HEK293 (cell line): Measurements from ENCODE around the gene LAMTOR4.

Experiments used
- BCL11B ChIP-seq: fragments of 450-650 bp; formaldehyde crosslinking; IDR thresholded peaks from 2 replicates; pipeline ENCODE4 v1.5.1; 2016; ENCODE audit warnings: low read depth, missing biosample characterization, missing genetic modification characterization
- HOXC10 ChIP-seq: sonication (generic); formaldehyde crosslinking; IDR thresholded peaks from 2 replicates; pipeline ENCODE4 v1.8.1; 2023; ENCODE audit warnings: mild to moderate bottlenecking, missing genetic modification reagents
- ZBTB21 ChIP-seq: fragments of 450-650 bp; formaldehyde crosslinking; IDR thresholded peaks from 2 replicates; pipeline ENCODE4 v1.5.1; 2017; ENCODE audit warnings: missing biosample characterization, missing genetic modification characterization
- ZFP69B ChIP-seq: fragments of 450-650 bp; formaldehyde crosslinking; IDR thresholded peaks from 2 replicates; pipeline ENCODE4 v1.5.1; 2016; ENCODE audit warnings: missing biosample characterization, missing genetic modification characterization
- ZNF112 ChIP-seq: fragments of 450-650 bp; formaldehyde crosslinking; IDR thresholded peaks from 2 replicates; pipeline ENCODE4 v1.5.0; 2017; ENCODE audit warnings: missing biosample characterization, missing genetic modification characterization
- ZNF157 ChIP-seq: fragments of 450-650 bp; formaldehyde crosslinking; IDR thresholded peaks from 2 replicates; pipeline ENCODE4 v1.5.1; 2016; ENCODE audit warnings: missing biosample characterization, missing genetic modification characterization
- ZNF169 ChIP-seq: fragments of 450-650 bp; formaldehyde crosslinking; IDR thresholded peaks from 2 replicates; pipeline ENCODE4 v1.5.1; 2016; ENCODE audit warnings: missing biosample characterization, missing genetic modification characterization
- ZNF184 ChIP-seq: fragments of 450-650 bp; IDR thresholded peaks from 2 replicates; pipeline ENCODE4 v1.5.1; 2018; ENCODE audit warnings: missing biosample characterization, mild to moderate bottlenecking, missing genetic modification characterization
- ZNF19 ChIP-seq: fragments of 450-650 bp; formaldehyde crosslinking; IDR thresholded peaks from 2 replicates; pipeline ENCODE4; 2016; ENCODE audit warnings: missing biosample characterization, missing genetic modification characterization, low read depth
- ZNF211 ChIP-seq: fragments of 450-650 bp; formaldehyde crosslinking; IDR thresholded peaks from 2 replicates; pipeline ENCODE4 v1.5.1; 2016; ENCODE audit warnings: low read depth, missing biosample characterization, missing genetic modification characterization
- ZNF214 ChIP-seq: fragments of 450-650 bp; formaldehyde crosslinking; IDR thresholded peaks from 2 replicates; pipeline ENCODE4 v1.5.1; 2017; ENCODE audit warnings: missing biosample characterization, mild to moderate bottlenecking, missing genetic modification characterization, borderline replicate concordance
- ZNF404 ChIP-seq: fragments of 450-650 bp; formaldehyde crosslinking; IDR thresholded peaks from 2 replicates; pipeline ENCODE4 v1.5.1; 2017; ENCODE audit warnings: missing biosample characterization, missing genetic modification characterization
- ZNF501 ChIP-seq: fragments of 450-650 bp; formaldehyde crosslinking; IDR thresholded peaks from 2 replicates; pipeline ENCODE4 v1.5.1; 2016; ENCODE audit warnings: missing biosample characterization, missing genetic modification characterization
- ZNF529 ChIP-seq: fragments of 450-650 bp; formaldehyde crosslinking; IDR thresholded peaks from 2 replicates; pipeline ENCODE4 v1.5.1; 2017; ENCODE audit warnings: missing genetic modification characterization, missing biosample characterization; ENCODE audit not compliant: insufficient replicate concordance
- ZNF530 ChIP-seq: fragments of 450-650 bp; formaldehyde crosslinking; IDR thresholded peaks from 2 replicates; pipeline ENCODE4 v1.5.1; 2016; ENCODE audit warnings: low read depth, missing biosample characterization, missing genetic modification characterization
- ZNF571 ChIP-seq: fragments of 450-650 bp; formaldehyde crosslinking; IDR thresholded peaks from 2 replicates; pipeline ENCODE4 v1.5.0; 2017; ENCODE audit warnings: missing biosample characterization, missing genetic modification characterization
- ZNF600 ChIP-seq: fragments of 450-650 bp; formaldehyde crosslinking; IDR thresholded peaks from 2 replicates; pipeline ENCODE4 v1.5.1; 2016; ENCODE audit warnings: missing biosample characterization, missing genetic modification characterization
- ZNF621 ChIP-seq: fragments of 450-650 bp; formaldehyde crosslinking; IDR thresholded peaks from 2 replicates; pipeline ENCODE4 v1.5.1; 2017; ENCODE audit warnings: missing biosample characterization, missing genetic modification characterization
- ZNF624 ChIP-seq: fragments of 450-650 bp; formaldehyde crosslinking; IDR thresholded peaks from 2 replicates; pipeline ENCODE4 v1.5.1; 2017; ENCODE audit warnings: missing biosample characterization, missing genetic modification characterization
- ZNF777 ChIP-seq: fragments of 450-650 bp; formaldehyde crosslinking; IDR thresholded peaks from 2 replicates; pipeline ENCODE4 v1.5.1; 2017; ENCODE audit warnings: missing biosample characterization, missing genetic modification characterization, borderline replicate concordance
- ZNF785 ChIP-seq: fragments of 450-650 bp; formaldehyde crosslinking; IDR thresholded peaks from 2 replicates; pipeline ENCODE4 v1.5.1; 2016; ENCODE audit warnings: missing biosample characterization, missing genetic modification characterization
- ZNF837 ChIP-seq: fragments of 450-650 bp; formaldehyde crosslinking; IDR thresholded peaks from 2 replicates; pipeline ENCODE4 v1.5.1; 2016; ENCODE audit warnings: missing biosample characterization, missing genetic modification characterization
- ZSCAN16 ChIP-seq: fragments of 450-650 bp; formaldehyde crosslinking; IDR thresholded peaks from 2 replicates; pipeline ENCODE4 v1.5.1; 2016; ENCODE audit warnings: missing biosample characterization, missing genetic modification characterization
- ZSCAN30 ChIP-seq: fragments of 450-650 bp; IDR thresholded peaks from 2 replicates; pipeline ENCODE4 v1.5.1; 2018; ENCODE audit warnings: missing biosample characterization, mild to moderate bottlenecking, missing genetic modification characterization, moderate library complexity
- TF ChIP-seq, protein P1 (sequence below): fragments of 450-650 bp; formaldehyde crosslinking; IDR thresholded peaks from 2 replicates; pipeline ENCODE4 v1.5.0; 2017; ENCODE audit warnings: missing biosample characterization, missing genetic modification characterization, borderline replicate concordance
- TF ChIP-seq, protein P2 (sequence below): fragments of 450-650 bp; formaldehyde crosslinking; IDR thresholded peaks from 2 replicates; pipeline ENCODE4 v1.5.1; 2016; ENCODE audit warnings: missing biosample characterization, missing genetic modification characterization
- TF ChIP-seq, protein P3 (sequence below): fragments of 450-650 bp; formaldehyde crosslinking; IDR thresholded peaks from 2 replicates; pipeline ENCODE4 v1.5.1; 2017; ENCODE audit warnings: missing biosample characterization, missing genetic modification characterization
- TF ChIP-seq, protein P4 (sequence below): fragments of 450-650 bp; formaldehyde crosslinking; IDR thresholded peaks from 2 replicates; pipeline ENCODE4 v1.5.1; 2016; ENCODE audit warnings: missing biosample characterization, missing genetic modification characterization
- TF ChIP-seq, protein P5 (sequence below): fragments of 450-650 bp; formaldehyde crosslinking; IDR thresholded peaks from 2 replicates; pipeline ENCODE4 v1.5.1; 2016; ENCODE audit warnings: missing biosample characterization, missing genetic modification characterization

LAMTOR4 gene

DNA sequence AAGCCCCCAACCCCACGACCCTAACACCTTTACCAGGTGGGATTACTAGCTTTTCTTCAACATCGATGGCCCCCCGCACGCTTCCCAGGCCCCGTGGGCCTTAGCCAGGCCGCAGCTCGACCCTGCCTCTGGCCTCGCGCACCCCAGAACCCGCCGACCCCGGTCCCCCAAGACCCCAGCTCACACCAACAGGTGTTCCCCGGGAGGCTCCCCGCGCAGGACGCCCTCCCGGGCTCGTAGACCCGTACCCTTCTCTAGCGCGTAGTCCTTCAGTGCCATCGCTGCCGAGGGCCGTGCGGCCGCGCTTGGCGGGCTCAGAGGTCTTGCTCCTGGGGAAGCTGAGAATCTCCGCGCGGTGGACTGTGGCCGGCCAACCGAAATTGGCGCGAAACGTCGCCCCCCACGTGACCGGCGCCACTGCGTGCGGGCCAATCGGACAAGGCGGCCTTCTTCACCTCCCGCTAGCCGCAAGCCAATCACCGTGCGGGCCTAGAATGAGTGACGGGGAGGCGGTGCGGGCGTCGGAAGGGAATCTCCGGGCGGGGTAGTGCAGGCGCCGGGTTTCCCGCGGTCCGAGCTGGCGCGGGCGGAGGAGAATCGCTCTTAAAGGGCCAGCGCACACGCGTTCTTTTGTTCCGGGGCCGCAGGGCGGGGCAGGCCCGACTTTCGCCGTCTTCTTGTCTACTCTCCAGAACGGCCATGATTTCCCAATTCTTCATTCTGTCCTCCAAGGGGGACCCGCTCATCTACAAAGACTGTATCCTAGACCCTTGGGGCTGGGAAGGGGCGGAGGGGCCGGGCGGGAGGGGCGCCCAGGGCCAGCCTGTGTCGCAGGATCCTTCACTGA, 47.5 kb upstream of the LAMTOR4 start, which contains the start of the genes AP4M1 and MCM7 (continued):
- TF ChIP-seq ZNF501 (tag by site-specific recombination), result peak; percentile 84
- no peak for TF ChIP-seq ZNF184
- no peak for TF ChIP-seq ZNF571
- TF ChIP-seq ZNF19 (tag by site-specific recombination), result no peak
- no peak for TF ChIP-seq ZNF404
- TF ChIP-seq, protein P1, sequence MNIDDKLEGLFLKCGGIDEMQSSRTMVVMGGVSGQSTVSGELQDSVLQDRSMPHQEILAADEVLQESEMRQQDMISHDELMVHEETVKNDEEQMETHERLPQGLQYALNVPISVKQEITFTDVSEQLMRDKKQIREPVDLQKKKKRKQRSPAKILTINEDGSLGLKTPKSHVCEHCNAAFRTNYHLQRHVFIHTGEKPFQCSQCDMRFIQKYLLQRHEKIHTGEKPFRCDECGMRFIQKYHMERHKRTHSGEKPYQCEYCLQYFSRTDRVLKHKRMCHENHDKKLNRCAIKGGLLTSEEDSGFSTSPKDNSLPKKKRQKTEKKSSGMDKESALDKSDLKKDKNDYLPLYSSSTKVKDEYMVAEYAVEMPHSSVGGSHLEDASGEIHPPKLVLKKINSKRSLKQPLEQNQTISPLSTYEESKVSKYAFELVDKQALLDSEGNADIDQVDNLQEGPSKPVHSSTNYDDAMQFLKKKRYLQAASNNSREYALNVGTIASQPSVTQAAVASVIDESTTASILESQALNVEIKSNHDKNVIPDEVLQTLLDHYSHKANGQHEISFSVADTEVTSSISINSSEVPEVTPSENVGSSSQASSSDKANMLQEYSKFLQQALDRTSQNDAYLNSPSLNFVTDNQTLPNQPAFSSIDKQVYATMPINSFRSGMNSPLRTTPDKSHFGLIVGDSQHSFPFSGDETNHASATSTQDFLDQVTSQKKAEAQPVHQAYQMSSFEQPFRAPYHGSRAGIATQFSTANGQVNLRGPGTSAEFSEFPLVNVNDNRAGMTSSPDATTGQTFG (tag by site-specific recombination), result no peak
- TF ChIP-seq ZNF169 (tag by site-specific recombination), result no peak
- TF ChIP-seq ZNF785 (tag by site-specific recombination), result no peak
- no peak for TF ChIP-seq ZSCAN16 (tag by site-specific recombination)
- TF ChIP-seq ZNF621 (tag by site-specific recombination), result no peak
- TF ChIP-seq ZNF530, result no peak
- 0 out of 2 replicates have a peak, but pooled peaks have one; percentile 23 for TF ChIP-seq ZBTB21 (tag by site-specific recombination)
- peak; percentile 40; the same call in 1 of the 2 replicates for TF ChIP-seq ZNF157 (tag by site-specific recombination)
- TF ChIP-seq, protein P2, sequence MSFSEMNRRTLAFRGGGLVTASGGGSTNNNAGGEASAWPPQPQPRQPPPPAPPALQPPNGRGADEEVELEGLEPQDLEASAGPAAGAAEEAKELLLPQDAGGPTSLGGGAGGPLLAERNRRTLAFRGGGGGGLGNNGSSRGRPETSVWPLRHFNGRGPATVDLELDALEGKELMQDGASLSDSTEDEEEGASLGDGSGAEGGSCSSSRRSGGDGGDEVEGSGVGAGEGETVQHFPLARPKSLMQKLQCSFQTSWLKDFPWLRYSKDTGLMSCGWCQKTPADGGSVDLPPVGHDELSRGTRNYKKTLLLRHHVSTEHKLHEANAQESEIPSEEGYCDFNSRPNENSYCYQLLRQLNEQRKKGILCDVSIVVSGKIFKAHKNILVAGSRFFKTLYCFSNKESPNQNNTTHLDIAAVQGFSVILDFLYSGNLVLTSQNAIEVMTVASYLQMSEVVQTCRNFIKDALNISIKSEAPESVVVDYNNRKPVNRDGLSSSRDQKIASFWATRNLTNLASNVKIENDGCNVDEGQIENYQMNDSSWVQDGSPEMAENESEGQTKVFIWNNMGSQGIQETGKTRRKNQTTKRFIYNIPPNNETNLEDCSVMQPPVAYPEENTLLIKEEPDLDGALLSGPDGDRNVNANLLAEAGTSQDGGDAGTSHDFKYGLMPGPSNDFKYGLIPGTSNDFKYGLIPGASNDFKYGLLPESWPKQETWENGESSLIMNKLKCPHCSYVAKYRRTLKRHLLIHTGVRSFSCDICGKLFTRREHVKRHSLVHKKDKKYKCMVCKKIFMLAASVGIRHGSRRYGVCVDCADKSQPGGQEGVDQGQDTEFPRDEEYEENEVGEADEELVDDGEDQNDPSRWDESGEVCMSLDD (tag by site-specific recombination), result peak; percentile 88
- no peak for TF ChIP-seq ZNF777 (tag by site-specific recombination)
- no peak for TF ChIP-seq ZNF112
- 0 out of 2 replicates have a peak, but pooled peaks have one; percentile 32 for TF ChIP-seq ZNF837 (tag by site-specific recombination)
- TF ChIP-seq ZNF211 (tag by site-specific recombination), result no peak
- peak; percentile 94 for TF ChIP-seq BCL11B (tag by site-specific recombination)
- no peak; the same call in 1 of the 2 replicates for TF ChIP-seq ZFP69B (tag by site-specific recombination)
- TF ChIP-seq, protein P3, sequence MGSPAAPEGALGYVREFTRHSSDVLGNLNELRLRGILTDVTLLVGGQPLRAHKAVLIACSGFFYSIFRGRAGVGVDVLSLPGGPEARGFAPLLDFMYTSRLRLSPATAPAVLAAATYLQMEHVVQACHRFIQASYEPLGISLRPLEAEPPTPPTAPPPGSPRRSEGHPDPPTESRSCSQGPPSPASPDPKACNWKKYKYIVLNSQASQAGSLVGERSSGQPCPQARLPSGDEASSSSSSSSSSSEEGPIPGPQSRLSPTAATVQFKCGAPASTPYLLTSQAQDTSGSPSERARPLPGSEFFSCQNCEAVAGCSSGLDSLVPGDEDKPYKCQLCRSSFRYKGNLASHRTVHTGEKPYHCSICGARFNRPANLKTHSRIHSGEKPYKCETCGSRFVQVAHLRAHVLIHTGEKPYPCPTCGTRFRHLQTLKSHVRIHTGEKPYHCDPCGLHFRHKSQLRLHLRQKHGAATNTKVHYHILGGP (tag by site-specific recombination), result no peak
- TF ChIP-seq, protein P4, sequence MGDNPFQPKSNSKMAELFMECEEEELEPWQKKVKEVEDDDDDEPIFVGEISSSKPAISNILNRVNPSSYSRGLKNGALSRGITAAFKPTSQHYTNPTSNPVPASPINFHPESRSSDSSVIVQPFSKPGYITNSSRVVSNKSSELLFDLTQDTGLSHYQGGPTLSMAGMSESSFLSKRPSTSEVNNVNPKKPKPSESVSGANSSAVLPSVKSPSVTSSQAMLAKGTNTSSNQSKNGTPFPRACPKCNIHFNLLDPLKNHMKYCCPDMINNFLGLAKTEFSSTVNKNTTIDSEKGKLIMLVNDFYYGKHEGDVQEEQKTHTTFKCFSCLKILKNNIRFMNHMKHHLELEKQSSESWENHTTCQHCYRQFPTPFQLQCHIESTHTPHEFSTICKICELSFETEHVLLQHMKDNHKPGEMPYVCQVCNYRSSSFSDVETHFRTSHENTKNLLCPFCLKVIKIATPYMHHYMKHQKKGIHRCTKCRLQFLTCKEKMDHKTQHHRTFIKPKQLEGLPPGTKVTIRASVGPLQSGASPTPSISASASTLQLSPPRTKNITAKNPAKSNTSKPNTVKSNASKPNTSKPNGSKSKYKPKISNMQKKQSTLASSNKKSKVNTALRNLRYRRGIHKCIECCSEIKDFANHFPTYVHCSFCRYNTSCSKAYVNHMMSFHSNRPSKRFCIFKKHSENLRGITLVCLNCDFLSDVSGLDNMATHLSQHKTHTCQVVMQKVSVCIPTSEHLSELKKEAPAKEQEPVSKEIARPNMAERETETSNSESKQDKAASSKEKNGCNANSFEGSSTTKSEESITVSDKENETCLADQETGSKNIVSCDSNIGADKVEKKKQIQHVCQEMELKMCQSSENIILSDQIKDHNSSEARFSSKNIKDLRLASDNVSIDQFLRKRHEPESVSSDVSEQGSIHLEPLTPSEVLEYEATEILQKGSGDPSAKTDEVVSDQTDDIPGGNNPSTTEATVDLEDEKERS (tag by site-specific recombination), result no peak
- no peak for TF ChIP-seq ZNF624 (tag by site-specific recombination)
- TF ChIP-seq, protein P5, sequence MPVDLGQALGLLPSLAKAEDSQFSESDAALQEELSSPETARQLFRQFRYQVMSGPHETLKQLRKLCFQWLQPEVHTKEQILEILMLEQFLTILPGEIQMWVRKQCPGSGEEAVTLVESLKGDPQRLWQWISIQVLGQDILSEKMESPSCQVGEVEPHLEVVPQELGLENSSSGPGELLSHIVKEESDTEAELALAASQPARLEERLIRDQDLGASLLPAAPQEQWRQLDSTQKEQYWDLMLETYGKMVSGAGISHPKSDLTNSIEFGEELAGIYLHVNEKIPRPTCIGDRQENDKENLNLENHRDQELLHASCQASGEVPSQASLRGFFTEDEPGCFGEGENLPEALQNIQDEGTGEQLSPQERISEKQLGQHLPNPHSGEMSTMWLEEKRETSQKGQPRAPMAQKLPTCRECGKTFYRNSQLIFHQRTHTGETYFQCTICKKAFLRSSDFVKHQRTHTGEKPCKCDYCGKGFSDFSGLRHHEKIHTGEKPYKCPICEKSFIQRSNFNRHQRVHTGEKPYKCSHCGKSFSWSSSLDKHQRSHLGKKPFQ, result no peak
- peak; percentile 33; the same call in 1 of the 2 replicates for TF ChIP-seq ZSCAN30
- TF ChIP-seq ZNF600 (tag by site-specific recombination), result no peak
- TF ChIP-seq ZNF214, result no peak
- no peak for TF ChIP-seq HOXC10 (CRISPR knock-in tag)
- TF ChIP-seq ZNF529, result no peak
